GM18907 (cell line): Measurements from ENCODE around the gene NEBL.

ENCODE experiments used
- ATAC-seq: cut with Tn5 transposase; IDR thresholded peaks from one replicate; pipeline ENCODE4 v1.9.1; 2021; ENCODE audit warnings: mild to moderate bottlenecking, moderate library complexity; ENCODE audit not compliant: unreplicated experiment

The NEBL gene

DNA sequence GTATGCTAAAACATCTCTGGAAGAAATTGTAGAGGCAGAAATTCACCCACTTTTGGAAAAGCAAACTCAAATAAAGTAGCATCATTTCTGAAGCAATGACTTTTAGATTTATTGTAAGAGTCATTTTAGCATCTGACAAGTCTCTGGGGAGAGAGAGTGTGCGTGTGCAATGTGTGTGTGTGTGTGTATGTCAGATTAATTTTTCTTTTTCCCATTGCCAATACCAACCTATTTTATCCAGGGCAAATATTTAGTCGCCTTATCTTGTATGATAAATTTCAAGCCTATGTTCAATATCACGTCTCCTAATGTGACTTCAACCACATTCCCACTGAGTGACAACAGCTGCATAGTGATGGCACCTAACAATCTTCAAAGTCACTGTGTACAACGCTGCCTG, 101.7 kb downstream of the NEBL start:
- ATAC-seq: no peak

DNA sequence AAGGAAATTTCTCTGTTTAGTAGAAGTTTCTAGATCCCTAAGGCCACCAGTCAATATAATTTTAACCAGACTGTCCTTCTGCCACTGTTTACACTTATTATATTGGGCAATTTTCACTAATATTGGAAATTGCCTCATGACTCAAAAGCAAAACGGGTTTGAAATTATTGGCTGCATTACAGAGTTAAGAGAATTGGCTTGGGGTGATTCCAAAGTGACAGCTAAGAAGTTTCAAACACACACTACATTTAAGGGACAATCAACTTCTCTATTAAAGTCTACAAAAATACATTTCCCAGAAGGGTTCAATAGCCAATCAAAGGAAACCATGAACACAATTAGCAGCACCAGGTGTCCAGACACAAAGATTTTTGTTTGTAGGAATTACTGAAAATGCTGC, 111.9 kb downstream of the NEBL start:
- no peak for ATAC-seq

DNA sequence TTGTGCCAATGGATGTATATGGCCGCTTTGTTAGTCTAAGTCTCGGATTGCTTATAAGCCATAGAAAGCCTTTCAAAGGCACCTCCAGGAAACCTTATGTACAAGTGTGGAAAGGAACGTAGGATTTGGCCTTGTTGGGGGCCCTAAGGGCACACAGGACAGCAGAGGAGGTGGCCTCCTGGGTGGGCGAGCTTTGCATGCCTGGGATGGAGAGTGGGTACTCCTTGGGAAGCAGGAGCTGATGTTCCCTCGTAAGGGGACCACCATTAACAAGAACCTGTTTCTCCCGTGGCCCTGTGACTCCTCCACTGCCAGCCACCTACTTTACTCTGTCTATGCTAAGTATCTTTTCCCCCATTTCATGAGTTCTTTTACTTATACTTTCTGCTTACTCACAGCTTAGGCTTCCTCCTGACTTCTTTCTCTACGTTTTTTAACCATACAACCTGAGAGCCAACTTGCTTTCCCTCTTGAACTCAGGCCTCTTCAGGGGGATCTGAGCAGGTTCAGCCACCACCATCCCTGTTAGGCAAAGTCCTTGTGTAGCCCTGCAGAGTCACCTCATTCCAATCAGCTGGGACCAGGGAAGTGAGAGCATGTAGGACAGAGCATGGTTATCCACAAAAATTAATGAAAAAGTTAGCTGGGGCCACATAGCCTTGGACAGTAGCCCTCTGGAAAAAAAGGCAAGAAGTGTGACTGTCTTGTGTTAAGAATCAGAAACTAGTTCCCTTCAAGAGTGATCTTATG, 118.9 kb downstream of the NEBL start:
- no peak for ATAC-seq

DNA sequence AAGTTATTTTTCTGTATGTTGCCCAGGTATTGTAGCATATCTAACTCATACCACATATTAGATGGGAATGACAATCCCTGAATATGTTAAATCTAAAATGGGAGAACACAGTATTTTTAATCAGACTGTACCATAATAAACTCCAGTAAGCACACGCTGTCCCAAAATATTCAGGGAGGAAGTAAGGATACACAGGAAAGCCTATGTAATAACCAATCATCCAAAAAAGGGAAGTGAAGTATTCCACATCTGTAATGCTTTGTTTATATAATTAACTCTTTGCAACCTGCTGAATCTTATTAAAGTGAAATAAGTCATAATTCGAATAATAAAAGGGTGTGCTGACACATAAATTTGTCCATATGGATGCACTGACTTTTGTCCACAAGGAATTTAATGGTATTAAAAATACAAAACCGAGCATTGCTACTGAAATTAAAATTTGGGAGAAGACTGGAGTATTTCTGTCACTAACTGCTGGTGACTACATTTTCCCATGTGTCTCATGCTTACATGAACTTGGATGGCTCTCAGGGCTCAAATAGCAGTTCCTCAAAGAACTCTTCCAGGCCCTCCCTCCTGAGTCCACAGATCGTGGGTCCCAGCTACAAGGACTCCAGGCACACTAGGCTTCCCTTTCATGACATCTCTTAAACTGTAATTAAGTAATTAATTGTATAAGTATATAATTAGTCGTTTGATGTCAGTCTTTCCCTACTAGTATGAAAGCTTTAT, 120.6 kb downstream of the NEBL start:
- ATAC-seq: no peak

DNA sequence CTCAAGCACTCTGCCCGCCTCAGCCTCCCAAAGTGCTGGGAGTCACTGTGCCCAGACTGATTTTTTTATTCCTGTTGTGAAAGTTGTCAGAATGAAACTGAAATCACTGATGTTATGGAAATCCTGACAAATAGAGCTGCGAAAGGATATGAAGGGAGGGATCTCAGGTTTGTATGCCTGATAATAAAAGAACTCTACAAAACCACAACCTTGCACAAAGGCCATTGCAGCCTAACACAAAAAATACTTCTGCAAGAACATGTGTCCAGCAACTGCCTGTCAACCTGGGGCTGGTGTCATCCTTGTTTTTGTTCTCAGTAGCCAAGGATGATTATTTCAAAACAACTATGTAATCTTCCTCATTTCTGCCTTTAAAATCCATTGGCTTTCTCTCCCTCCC, 126.1 kb downstream of the NEBL start:
- ATAC-seq: no peak

DNA sequence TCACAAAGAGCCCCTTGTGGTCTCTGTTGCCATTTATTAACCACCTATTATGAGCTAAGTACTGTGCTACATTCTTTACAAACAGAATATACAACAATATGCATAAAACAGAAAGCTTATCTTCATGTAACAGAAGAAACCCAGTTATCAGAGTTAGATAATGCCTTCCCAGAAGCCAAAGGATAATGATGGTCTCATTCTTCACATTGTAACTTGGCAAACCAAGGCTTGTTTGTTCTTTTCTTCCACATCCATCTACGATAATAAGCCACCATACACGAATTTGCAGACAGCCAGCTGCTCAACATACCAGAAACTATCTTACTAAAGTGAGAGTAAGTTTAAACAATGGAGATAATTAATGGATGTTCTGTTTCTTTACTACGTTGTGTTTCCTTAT, 127.6 kb downstream of the NEBL start:
- ATAC-seq: no peak

DNA sequence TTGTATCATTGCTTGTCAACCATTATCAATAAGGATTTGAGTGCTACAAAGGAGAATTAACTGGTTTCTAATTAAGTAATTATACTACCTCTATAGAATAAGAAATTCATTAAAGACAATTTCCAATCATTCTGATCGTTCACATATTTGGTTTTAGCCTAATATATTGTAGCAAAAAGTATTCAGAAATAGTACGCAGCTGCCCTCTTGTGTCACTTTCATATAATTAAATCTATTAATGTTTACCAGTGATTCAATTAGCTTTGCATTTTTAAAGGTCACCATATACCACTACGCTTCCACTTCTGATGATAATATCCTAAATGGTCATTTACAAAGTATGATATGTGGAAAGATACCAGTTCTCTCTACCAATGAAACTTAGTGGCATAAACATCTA, 128.3 kb downstream of the NEBL start:
- ATAC-seq: no peak

DNA sequence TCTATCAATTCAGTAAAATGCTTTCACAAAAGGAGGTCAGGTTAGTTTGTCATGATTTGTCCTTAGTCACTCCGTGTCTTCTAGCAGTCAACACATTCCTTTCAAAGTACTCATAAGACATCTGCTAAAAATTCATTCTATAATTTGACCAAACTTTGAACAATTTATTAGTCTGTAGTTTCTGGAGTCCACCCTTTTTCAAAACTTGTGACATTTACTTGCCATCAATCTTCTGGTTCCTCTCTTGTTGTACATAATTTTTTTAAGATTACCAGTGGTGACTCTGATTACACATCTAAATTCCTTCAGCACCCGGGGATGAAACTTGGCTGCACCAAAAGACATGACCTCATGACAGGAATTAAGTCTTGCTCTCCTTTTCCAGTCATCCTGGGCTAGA, 130.1 kb downstream of the NEBL start:
- no peak for ATAC-seq

DNA sequence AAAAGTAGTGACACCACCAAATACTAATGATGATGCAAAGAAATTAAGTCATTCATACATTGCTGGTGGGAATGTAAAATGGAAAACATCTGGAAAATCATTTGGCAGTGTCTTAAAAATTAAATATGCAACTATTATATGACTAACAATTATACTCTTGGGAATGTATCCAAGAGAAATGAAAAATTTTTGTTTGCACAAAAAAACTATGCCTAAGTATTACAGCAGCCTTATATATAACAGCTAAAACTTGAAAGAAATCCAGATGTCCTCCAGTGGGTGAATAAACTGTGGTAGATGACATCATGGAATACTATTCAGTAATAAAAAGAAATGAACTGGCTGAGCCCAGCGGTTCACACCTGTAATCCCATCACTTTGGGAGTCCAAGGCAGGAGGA, 132.0 kb downstream of the NEBL start:
- no peak for ATAC-seq

DNA sequence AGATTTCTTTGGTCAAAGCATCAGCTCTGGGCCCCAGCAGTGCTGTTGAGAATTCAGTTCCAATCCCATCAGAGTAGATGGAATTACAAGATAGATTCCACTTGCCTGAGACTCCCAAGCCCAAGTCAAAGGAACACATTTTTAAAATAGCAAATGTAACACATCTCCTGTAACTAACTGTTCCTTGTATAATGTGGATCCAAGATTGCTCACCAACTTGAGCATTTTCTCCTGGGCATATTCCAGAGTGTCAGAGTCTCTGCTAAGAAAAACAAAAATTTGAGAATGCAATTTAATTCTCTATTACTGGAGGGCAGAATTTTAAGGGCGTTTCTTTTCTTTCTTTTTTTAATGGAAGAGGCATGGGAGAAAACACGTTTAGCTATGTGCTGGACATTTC, 136.7 kb downstream of the NEBL start:
- ATAC-seq: no peak

DNA sequence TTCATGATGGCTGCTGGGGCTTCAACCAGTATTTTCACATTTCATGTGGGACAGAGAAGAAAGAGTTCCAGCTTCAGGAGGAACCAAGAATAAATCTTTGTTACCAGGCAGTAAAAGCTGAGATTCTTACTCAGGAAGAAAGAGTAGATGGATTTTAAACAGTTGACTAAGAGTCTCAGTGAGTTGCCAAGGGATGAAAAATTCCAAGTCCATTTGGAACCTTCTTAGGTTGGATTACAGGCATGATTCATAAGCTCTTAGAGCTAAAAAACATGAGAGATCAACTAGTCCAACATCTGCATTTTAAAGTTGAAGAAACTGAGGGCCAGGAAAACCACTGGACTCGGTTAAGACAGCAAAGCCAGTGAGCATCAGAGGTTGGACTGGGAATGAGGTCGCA, 148.6 kb downstream of the NEBL start:
- no peak for ATAC-seq

DNA sequence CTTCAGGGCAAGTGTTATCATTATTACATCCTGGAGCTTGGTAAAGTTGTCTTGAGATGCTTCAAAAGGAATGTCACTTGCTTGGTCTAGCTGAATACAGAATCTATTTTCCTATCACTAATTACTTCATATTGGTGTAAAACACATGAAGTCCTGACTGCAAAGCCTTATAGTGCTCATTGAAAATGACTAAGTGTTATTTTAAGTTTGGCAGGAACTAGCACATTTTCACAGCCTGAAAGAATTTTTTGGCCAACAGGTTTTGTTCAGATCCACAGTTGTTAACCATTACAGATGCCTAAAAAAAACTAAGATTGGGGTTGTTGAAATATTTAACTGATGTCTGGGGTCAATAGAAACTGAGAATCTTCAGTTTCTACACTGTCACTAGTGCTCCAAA, 149.3 kb downstream of the NEBL start:
- ATAC-seq: no peak

DNA sequence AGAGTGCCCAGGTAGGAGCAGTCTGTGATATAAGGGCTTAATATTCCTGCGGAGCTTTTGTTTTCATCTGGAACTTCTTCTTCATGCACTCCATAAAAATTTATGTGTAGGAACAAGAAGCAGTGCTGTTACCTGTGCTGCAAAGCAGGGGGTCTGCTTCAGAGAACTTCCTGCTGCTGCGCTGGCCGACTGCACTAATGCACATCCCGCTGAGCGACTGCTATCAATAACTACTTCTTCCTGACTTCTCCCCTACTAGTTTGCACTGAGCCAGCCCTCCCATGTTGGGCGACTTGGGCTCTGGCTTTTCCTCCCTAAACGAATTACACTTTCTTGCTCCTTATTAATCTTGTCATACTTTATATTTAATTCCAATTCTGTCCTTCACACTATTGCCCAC, 150.3 kb downstream of the NEBL start:
- ATAC-seq: no peak

DNA sequence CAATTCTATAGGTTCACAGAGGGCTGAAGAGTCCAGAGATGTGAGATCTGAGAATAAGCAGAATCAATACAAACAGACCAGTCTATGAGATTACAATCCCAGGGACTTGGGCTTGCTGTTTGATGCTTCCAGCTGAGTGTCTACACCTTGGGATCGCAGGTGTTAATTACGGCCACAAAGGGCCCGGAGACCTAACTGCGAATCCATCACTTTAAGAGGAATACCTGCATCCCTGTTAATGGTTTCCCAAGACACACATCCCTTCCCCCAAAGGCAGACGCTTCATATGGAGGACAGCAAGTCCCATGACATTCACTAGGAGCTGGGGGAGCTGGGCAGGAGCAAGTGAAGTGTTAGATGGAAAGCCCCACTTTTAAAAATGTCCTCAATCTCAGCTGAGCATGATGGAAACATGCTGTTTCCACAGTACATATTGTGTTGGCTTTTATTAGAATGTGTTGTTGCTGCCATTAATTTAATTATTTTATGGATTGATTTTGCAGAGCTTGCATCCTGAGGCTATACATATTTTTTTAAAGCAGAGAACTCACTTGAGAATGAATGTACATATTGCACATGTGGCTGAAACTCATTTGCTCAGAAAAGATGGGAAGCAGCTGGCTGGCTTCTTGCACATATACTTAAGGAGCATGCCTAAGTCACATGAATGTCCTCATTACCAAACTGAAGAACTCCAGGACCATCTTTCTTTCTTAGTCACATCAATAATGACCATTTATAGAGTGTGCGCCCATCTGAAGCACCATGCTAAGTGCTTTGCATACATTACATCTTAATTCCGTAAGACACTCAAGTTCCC, 151.3 kb downstream of the NEBL start:
- ATAC-seq: no peak

DNA sequence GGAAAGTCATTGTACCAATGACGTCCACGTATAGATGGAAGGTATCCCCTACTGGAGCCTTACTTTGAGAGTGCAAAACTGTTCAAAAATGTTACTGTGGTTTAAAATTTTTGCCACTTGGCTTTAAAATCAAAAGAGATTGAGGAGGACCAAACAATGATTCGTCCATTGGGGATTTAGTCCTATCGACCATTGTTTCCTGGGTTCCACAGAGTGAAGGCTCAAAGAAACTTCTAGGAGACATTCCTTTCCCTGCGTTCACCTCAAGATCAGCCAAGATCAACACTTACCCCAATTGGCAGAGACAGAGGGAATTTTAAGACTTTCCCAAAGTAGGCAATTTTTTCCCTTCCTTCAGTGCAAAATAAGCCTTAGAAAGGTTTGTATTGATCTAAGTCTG, 152.3 kb downstream of the NEBL start:
- ATAC-seq: no peak

DNA sequence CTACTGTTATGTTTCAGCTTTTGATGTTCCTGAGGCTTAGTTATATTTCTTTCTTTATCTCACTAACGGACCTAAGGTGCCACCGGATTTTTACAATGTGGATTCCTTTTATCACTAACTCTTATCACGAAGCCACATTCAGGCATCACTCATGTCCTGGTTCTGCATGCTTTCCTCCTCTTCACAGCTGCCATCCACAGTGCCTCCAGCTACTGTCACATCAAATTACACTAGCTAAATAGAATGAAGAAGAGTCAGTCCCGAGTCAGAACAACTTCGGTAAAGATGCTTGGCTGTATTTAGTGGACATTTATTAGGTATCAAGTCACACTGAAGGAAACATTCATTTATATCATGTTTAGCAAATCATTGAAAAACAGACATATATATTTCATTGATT, 153.2 kb downstream of the NEBL start:
- no peak for ATAC-seq

DNA sequence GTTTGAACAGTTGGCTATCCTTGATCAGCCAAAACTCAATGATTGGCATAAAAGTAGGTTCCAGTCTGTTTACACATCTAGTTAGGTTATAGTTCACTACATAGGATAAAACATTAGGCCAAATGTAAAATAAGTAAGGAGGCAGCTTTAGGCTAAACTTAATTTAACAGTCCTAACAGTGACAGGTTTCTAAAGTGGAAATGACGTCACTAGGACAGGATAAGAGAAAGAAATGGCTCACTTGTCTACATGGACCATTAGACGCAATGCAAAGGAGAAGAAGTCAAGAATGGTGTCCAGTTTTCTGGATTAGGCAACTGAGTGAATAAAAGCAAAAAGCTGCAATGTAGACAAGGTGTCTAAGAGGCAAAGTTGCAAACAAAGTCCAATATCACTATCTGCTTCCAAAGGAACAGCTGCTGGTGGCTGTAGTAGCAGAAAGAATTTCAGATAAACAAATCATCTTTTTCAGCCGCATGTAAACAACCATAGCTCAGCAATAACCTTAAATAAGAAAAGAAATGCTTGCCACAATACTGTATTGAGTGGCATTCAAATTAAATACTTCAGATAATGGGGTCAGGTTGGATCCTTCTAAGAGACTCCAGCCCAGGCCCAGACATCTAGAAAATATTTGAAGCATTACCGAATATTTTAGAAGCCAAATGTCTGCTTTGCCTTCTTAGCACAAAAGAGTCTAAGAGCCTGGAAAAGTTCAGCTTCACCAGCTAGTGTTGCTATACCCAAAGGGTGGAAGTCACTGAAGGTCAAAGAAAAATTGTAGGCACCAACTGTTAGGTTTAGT, 154.2 kb downstream of the NEBL start:
- ATAC-seq: no peak

DNA sequence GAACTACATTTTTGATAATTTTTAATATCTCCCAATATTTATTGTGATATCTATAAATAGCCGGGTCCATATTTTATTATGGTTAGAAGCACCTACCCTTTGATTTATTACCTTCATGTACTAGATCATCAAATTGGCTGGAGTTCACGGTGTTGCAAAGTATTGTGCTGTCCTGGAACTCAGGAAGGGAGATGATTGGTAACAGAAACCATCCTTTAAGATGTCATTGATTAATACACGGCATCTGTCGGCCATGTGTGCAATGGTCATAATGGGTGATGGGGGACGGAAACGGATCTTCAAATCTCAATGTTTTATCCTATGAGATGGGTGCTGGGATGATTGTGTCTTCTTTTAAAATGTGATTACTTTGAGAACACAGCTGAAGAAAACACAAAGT, 157.0 kb downstream of the NEBL start:
- no peak for ATAC-seq

DNA sequence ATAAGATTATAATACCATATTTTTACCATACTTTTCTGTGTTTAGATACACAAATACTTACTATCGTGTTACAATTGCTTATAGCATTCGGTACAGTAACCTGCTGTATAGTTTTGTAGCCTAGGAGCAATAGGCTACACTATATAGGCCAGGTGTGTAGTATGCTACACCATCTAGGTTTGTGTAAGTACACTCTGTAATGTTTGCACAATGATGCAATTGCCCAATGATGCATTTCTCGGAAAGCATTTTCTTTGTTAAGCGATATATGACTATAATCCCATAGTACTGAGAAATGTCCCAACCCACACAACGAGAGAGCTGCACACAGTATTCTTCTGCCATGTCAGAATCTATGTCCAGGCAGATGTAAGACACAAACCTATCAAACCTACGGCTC, 160.0 kb downstream of the NEBL start:
- no peak for ATAC-seq
